ENCODE results near the gene SYNE1.
"Not testable (repeated sequence)": the region's sequence is repeated elsewhere in the genome, so short reads cannot be mapped to it uniquely, and the experiment has no call there.

GRCh38 chr6:152646732-152647131, 9.6 kb upstream of the SYNE1 start:
- TF ChIP-seq CTCF (IDR thresholded peaks at IDR 0.05; ENCODE audit: control extremely low read depth in 1 of 3, insufficient read depth in 1 of 3, low read depth in 1 of 3, low read length in 3 of 3); CEBPB (IDR thresholded peaks at IDR 0.05; ENCODE audit: low read depth, low read length): not testable (repeated sequence)

All from H1 (cell line).